K562 treated with DMSO at 1 percent for 24 hours (cell line): ENCODE results near the gene IL33. TPM values are rescaled to one million over a fixed set of nuclear protein-coding genes. Genes with fewer than 3 reads are reported as not detected.

ENCODE experiments used
- total RNA-seq: library from RNA; unstranded; fragments of 300-600 nt; gene quantifications from 2 replicates; pipeline ENCODE4 v1.2.3, GENCODE V29; 2022; ENCODE audit warnings: low read depth; ENCODE audit not compliant: insufficient read depth

The IL33 gene
- total RNA-seq, result not detected in 2 replicates

GRCh38 chr9:6215562-6215961 is at the start of gene IL33:
TSS of gene IL33 (plus strand) at chr9:6215807. CDS start at chr9:6241695, 25,888 bp downstream.

Other genes starting within 250 kb of the IL33 start
- 6.3 and 7.3 TPM in 2 replicates for gene RANBP6, start 200.2 kb upstream of the IL33 start, total RNA-seq
- not detected in 2 replicates for gene TPD52L3, start 112.6 kb downstream of the IL33 start, total RNA-seq
- 6.9 and 7.9 TPM in 2 replicates for gene UHRF2, start 197.4 kb downstream of the IL33 start, total RNA-seq